ENCODE measurements around the gene TSKU. TPM values are rescaled to one million over a fixed set of nuclear protein-coding genes. Genes with fewer than 3 reads are reported as not detected.

Gene TSKU
- total and polyA plus RNA-seq, 9 of the 15 experiments (the other 6 are each of a cell fraction or from before 2014, with no cell fraction given) = 0.60 to 11.9 (median 8.4) TPM

DNA sequence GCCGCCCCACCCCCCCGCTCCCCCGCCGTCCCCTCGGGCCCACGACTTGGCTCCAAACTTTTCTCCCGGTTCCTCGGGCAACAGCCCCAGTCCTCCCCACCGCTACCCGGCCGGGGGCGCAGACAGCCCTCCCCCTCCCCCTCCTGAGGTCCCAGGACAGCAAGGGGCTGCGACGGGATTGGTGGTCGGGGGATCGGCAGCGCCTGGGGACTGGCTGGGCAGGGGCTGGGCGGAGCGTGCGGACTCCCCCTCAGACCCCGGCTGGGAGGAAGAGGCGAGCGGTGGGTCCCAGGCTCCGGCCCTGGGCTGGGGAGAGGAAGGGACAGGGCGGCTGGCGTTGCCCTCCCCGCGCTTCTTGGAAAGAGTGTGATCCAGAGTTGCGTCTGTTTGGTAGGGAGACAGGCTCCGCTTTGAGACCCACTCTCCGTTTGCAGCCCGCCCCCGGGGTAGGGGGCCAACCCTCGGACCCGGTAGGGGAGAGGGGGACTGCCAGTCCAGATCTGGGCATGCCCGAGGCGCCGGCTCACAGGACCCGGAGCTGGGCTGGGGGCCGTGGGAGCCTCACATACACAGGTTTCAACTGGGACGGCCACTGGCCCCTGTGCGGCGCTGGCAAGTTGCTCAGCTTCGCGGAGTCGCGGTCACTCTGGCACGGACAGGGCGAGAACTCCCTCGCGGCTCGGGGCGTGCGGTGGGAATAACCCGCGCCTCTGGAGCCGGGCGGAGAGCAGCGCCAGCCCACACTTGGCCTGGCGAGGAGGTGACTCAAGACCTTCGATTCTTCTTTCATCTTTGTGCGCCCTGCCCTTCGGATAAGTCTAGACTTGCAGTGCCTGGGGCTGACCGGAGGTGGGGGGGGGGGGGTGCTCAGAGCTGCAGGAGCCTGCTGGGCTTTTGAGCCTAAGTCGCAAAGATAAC, 999 bp downstream of the TSKU start (continued):
- no peak for TF ChIP-seq STAT6 (CRISPR knock-in tag; IDR thresholded peaks at IDR 0.05)
- no peak for TF ChIP-seq NFIX (CRISPR knock-in tag; IDR thresholded peaks at IDR 0.05; ENCODE audit: low read depth)
- TF ChIP-seq MCM3 (IDR thresholded peaks at IDR 0.05) = no peak
- TF ChIP-seq NR2C1 (IDR thresholded peaks at IDR 0.05) = no peak
- TF ChIP-seq NR2C1 (tag; IDR thresholded peaks at IDR 0.05) = no peak
- no peak for TF ChIP-seq SIX5 (IDR thresholded peaks at IDR 0.05; ENCODE audit: borderline replicate concordance in 1 of 2, insufficient read depth in 1 of 2, low read depth in 1 of 2, low read length in 2 of 2)
- TF ChIP-seq NFE2 (IDR thresholded peaks at IDR 0.05; ENCODE audit: low read depth) = no peak
- TF ChIP-seq HMGXB4 (CRISPR knock-in tag; IDR thresholded peaks at IDR 0.05) = no peak
- TF ChIP-seq CHD2 (IDR thresholded peaks at IDR 0.05; ENCODE audit: low read depth, low read length) = no peak
- no peak for TF ChIP-seq JUNB (CRISPR knock-in tag; conservative IDR thresholded peaks at IDR 0.05)
- TF ChIP-seq TOE1 (IDR thresholded peaks at IDR 0.05; ENCODE audit: borderline replicate concordance) = no peak
- TF ChIP-seq TOE1 (CRISPR knock-in tag; IDR thresholded peaks at IDR 0.05; ENCODE audit: borderline replicate concordance, low read depth) = no peak
- no peak for TF ChIP-seq CREB5 (CRISPR knock-in tag; IDR thresholded peaks at IDR 0.05)
- TF ChIP-seq, protein P1, sequence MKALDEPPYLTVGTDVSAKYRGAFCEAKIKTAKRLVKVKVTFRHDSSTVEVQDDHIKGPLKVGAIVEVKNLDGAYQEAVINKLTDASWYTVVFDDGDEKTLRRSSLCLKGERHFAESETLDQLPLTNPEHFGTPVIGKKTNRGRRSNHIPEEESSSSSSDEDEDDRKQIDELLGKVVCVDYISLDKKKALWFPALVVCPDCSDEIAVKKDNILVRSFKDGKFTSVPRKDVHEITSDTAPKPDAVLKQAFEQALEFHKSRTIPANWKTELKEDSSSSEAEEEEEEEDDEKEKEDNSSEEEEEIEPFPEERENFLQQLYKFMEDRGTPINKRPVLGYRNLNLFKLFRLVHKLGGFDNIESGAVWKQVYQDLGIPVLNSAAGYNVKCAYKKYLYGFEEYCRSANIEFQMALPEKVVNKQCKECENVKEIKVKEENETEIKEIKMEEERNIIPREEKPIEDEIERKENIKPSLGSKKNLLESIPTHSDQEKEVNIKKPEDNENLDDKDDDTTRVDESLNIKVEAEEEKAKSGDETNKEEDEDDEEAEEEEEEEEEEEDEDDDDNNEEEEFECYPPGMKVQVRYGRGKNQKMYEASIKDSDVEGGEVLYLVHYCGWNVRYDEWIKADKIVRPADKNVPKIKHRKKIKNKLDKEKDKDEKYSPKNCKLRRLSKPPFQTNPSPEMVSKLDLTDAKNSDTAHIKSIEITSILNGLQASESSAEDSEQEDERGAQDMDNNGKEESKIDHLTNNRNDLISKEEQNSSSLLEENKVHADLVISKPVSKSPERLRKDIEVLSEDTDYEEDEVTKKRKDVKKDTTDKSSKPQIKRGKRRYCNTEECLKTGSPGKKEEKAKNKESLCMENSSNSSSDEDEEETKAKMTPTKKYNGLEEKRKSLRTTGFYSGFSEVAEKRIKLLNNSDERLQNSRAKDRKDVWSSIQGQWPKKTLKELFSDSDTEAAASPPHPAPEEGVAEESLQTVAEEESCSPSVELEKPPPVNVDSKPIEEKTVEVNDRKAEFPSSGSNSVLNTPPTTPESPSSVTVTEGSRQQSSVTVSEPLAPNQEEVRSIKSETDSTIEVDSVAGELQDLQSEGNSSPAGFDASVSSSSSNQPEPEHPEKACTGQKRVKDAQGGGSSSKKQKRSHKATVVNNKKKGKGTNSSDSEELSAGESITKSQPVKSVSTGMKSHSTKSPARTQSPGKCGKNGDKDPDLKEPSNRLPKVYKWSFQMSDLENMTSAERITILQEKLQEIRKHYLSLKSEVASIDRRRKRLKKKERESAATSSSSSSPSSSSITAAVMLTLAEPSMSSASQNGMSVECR (CRISPR knock-in tag; IDR thresholded peaks at IDR 0.05) = 0 out of 2 replicates have a peak, but pooled peaks have one; percentile 40
- peak; percentile 19; the same call in 1 of the 2 replicates for TF ChIP-seq FOXP1 (CRISPR knock-in tag; IDR thresholded peaks at IDR 0.05)

Measured in K562 (cell line).